Measurements from ENCODE around the gene IRF2.

DNA sequence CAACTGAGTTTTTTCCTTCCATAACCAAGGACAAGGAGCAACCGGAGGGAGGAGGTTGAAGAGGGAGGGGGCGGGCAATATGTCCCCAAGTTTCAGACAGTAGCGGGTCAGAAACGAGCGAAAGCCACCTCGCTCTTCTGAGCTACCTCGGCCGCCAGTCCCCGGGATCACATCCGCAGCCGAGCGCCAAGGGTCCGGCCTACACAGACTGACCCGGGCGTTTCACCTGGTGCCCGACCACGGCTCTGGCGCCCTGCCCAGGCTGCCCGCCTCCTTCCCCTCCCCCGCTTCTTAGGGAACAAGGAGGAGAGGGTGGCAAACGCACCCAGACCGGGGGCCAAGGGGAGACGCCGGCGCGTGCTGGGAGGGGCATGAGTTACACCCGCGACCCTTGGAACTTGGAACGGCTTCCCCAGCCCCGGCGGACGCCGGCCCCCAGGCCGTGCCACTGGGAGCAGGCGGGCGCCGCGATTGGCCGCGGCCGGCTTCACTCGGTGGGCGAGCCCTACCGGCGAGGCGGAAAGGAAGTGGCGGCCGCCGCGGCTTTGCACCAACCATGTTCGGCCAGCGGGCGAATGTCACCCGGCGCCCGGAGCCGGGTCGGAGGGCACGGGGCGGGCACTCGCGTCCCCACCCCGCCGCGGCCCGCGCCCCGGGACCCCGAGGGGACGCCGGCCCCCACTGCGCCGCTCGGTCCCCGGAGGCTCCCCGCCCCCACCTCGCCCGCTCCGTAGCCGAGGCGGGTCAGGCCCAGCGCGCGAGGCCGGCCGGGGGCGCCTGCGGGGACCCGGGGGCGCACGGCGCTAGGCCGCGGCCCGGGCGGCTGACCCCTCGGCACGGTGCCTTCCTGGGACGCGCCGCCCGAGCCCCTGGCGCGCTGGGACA, 1.5 kb downstream of the IRF2 start:
- TF ChIP-seq, protein P1, sequence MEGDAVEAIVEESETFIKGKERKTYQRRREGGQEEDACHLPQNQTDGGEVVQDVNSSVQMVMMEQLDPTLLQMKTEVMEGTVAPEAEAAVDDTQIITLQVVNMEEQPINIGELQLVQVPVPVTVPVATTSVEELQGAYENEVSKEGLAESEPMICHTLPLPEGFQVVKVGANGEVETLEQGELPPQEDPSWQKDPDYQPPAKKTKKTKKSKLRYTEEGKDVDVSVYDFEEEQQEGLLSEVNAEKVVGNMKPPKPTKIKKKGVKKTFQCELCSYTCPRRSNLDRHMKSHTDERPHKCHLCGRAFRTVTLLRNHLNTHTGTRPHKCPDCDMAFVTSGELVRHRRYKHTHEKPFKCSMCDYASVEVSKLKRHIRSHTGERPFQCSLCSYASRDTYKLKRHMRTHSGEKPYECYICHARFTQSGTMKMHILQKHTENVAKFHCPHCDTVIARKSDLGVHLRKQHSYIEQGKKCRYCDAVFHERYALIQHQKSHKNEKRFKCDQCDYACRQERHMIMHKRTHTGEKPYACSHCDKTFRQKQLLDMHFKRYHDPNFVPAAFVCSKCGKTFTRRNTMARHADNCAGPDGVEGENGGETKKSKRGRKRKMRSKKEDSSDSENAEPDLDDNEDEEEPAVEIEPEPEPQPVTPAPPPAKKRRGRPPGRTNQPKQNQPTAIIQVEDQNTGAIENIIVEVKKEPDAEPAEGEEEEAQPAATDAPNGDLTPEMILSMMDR (IDR thresholded peaks at IDR 0.05; ENCODE audit: borderline replicate concordance, extremely low read depth, low read length, poor library complexity, severe bottlenecking), result no peak
- TF ChIP-seq EZH2 (IDR thresholded peaks at IDR 0.05; ENCODE audit: borderline replicate concordance, low read depth, low read length, severe bottlenecking), result no peak

All from DND-41 (cell line).